ENCODE measurements around the gene TACR2.

- TF ChIP-seq CTCF (conservative IDR thresholded peaks at IDR 0.05 in 1 of 2, IDR thresholded peaks at IDR 0.05 in 1 of 2; ENCODE audit: low read depth in 1 of 2, low read length in 2 of 2) = no peak
- TF ChIP-seq EZH2 (IDR thresholded peaks at IDR 0.05; ENCODE audit: low read length, missing control alignments) = no peak
These were observed 26.8 kb downstream of the TACR2 start for GRCh38 chr10:69389827-69390490.
